GM18861 (cell line): ENCODE data around the gene FETUB.
"Not testable (repeated sequence)": the region's sequence is repeated elsewhere in the genome, so short reads cannot be mapped to it uniquely, and the experiment has no call there.

Source experiments
- ATAC-seq: cut with Tn5 transposase; IDR thresholded peaks from one replicate; pipeline ENCODE4 v1.9.1; 2021; ENCODE audit not compliant: unreplicated experiment

Gene FETUB

DNA sequence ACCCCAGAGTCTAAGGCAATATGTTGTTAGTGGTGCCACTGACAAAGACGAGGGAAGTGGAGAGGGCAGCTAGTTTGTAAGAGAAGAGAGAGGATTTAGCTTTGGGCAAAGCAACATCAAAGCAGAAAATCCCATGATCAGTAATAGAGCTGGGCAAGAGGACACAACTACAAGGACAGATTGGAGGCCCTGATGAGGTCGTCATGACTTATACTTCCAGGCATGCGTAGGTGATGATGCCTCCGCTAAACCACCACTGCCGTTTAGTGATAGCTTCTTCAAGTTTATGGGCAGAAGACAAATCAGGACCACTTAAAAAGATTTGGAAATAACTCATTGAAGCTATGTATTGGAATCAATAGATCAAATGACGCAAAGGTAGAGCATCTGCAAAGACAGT lies 28.2 kb downstream of the FETUB start:
- no peak for ATAC-seq

DNA sequence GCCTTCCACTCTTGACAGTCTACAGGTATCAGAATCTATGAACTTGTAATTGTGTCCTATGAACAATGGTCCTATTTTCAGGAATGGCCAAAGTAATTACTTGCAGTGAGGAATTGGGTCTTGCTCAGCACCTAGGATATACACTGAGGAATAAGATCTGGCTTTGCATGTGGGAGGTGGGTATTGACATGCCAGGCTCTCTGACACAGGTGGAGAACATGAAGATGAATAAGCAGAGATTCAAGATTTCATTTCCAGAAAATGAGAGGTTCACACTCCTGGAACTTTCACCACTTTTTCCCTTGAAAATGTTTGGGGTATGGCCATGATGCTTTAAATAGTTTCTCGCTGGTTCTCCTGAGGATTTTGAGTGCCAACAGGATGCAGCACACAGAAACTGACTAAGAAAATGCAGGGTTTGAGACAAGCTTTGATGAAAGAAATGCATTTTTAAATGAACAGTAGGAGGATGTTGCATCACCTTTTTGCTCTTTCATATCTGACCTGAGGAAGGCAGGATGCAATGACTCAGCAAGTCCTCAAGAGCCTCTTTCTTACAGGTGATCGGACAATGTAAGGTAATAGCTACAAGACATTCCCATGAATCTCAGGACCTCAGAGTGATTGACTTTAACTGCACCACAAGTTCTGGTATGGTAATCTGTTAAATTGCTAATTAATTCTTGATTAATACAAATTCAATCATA lies 29.3 kb downstream of the FETUB start:
- no peak for ATAC-seq

DNA sequence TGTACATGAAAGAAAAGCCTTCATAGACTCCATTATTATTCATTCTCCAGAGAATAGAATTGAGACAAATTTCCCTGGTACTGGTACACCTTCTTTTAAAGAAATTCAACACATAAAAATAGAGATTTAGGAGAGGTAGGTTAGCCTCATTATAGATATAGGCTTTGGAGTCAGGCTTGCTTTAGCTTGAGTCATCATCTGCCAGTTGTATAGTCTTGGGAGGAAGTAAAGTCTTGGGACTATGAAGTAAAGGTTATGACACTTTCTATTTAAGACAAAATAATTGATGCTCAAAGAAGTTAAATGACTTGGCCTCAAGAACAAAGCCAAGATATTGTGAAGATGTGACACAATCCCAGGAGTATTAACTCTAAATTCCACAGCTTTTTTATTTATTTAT lies 30.0 kb downstream of the FETUB start:
- ATAC-seq = no peak

DNA sequence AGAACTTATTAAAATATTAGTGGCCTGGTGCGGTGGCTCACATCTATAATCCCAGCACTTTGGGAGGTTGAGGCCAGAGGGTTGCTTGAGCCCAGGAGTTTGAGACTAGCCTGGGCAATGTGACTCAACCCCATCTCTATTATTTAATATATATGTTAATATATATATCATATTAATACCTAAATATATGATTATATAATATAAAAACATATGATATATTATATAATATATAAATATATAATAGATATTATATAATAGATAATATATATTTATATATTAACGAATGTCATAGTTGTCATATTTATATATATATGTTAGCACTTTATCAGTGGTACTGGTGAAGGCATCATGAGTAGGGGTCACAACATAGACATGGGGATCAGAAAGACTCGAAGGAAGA lies 30.9 kb downstream of the FETUB start:
- ATAC-seq = no peak

DNA sequence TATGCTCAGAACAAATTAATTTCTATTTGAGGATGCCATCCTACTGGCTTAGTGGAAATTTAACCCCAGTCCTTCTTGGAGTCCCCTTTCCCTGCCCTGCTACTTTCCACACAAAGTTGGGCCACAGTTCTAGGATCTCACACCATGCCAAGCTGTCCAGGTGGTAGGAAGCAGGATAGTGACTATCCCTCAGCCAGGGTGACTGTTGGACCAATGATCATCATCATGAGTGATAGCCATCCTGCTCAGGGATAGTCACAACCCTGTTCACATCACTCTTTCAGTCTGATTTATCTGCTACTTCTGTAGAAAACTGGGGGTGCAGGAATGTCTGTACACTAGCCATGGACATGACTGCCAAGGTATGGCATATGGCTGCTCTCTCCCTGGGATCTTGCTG lies 38.4 kb downstream of the FETUB start:
- ATAC-seq = no peak

DNA sequence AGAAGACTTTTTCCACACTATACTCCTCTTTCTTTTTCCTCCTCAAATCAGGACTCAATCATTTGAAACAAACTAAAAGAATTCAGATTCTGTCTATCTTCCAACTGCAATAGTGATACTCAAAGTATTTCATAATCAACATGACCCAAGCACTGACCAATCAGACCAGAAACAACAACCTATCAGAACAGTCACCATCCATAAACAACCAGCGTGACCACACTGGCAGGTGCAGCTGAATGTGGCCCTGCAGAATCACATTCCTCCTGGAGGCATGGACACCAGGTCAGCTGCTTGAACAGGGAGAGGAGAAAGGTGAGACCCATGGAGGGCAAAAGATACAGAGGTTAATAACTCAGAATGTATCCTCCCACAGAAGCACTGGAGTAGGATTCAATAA lies 39.0 kb downstream of the FETUB start:
- ATAC-seq = no peak

DNA sequence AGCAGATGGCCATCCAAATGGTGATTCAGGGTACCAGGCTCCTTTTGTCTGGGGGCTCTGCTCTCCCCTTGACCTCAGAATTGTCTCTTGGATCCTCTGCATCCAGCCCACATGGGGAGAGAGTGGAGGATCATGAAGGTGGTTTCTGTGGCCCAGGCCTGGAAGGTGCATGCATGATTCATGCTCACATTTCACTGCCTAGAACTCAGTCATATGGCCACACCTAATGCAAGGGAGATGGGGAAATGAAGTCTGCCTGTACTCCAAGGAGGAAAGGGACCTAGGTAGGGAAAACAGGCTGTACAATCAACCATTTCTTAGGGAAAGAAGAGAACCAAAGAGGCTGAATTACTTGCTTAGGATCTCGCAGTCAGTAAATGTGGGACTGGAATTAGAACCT lies 40.7 kb downstream of the FETUB start:
- ATAC-seq = no peak

DNA sequence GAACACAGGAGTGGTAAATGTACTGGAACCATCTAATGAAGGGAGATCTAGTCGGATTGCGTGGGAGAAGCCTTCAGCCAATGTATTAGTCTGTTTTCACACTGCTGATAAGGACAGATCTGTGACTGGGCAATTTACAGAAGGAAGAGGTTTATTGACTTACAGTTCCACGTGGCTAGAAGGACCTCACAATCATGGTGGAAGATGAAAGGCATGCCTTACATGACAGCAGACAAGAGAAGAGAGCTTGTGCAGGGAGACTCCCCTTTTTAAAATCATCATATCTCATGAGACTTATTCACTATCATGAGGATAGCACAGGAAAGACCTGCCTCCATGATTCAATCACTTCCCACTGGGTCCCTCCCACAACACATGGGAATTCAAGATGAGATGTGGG lies 42.6 kb downstream of the FETUB start:
- ATAC-seq = no peak

DNA sequence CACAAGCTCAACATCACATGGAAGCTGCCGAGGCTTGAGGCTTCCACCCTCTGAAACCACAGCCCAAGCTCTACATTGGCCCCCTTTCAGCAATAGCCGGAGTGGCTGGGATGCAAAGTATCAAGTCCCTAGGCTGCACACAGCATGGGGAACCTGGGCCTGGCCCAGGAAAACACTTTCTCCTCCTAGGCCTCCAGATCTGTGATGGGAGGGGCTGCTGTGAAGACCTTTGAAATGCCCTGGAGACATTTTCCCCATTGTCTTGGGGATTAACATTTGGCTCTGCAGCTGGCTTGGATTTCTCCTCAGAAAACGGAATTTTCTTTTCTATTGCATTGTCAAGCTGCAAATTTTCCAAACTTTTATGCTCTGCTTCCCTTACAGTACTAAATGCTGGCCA lies 43.8 kb downstream of the FETUB start:
- no peak for ATAC-seq

DNA sequence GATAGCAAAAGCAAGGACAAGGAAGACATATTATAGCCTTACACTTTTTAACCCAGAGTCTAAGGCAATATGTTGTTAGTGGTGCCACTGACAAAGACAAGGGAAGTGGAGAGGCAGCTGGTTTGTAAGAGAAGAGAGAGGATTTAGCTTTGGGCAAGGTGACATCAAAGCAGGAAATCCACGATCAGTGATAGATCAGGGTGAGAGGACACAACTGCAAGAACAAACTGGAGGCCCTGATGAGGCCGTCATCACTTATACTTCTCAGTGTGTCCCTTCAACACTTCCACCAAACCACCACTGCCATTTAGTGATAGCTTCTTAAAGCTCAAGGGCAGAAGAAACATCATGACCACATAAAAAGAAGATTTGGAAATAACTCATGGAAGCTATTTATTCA lies 46.3 kb downstream of the FETUB start:
- not testable (repeated sequence) for ATAC-seq

DNA sequence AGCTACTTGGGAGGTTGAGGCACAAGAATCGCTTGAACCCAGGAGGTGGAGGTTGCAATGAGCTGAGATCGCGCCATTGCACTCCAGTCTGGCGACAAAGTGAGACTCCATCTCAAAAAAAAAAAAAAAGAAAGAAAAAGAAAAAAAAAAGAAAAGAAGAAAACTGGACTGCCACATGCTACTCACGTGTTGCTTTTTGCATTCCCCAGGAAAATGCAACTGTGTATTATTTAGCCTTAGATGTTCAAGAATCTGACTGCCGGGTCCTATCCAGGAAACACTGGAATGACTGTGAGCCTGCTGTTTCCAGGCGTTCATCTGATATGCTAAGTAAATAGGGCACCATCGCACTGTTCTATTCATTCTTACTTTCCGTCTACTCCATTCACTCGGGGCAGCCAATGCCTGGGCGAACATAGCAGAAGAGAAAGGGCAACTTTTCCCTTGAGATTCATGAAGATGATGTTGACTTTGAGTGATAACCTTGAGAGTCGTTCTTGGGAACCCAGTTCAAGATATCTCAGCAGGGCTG lies 47.0 kb downstream of the FETUB start:
- ATAC-seq = no peak

DNA sequence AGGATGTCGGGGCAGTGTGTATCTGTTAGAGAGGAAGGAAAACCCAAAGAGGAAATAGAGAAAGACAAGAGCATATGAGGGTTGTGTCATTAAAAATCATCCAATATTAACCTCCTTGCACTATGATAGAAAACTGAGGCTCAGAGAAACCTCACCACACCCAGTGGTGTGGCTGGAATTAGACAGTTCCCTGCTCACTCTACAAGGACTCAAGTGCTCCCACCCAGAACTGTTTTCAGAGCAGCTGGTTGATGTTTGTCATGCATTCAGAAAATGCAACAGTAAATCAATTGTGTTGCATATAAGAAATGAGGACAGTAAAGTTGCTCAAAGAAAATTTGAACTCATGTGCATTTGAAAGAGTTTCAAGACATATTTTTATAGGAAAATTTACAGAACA lies 50.1 kb downstream of the FETUB start:
- ATAC-seq = not testable (repeated sequence)

DNA sequence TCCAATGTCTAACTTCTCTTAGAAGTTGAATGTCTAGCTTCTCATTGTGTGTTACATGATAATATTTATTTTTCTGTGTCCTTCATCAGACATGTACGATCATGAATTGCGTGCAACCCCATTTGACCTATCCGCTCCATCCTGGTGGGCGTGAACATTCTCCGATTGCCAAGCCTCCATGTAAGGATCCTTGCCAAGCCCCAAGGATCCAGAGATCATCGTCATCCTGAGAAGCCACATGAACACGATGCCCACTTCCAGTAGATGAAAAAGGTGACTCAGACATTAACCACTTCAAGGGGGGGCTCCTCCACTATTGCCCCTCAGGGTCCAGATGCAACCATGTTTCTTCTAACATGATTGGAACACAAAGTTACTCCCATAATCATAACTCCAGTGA lies 51.5 kb downstream of the FETUB start:
- no peak for ATAC-seq

DNA sequence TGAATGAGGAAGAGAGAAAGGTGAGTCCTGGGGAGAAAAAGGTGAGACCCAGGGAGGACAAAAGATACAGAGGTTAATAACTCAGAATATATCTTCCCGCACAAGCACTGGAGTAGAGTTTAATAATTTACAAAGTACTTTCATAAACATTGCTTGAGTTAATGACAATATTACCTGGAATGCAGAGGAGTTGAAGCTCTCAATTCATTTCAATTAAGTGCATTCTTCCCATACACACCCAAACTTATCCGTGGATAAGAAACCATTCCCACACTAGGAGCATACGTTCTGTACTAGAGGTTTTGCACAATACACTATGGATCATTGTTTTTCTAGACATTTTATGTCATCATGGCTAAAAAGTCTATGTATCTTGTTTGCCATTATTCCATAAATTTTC lies 53.6 kb downstream of the FETUB start:
- ATAC-seq = no peak

DNA sequence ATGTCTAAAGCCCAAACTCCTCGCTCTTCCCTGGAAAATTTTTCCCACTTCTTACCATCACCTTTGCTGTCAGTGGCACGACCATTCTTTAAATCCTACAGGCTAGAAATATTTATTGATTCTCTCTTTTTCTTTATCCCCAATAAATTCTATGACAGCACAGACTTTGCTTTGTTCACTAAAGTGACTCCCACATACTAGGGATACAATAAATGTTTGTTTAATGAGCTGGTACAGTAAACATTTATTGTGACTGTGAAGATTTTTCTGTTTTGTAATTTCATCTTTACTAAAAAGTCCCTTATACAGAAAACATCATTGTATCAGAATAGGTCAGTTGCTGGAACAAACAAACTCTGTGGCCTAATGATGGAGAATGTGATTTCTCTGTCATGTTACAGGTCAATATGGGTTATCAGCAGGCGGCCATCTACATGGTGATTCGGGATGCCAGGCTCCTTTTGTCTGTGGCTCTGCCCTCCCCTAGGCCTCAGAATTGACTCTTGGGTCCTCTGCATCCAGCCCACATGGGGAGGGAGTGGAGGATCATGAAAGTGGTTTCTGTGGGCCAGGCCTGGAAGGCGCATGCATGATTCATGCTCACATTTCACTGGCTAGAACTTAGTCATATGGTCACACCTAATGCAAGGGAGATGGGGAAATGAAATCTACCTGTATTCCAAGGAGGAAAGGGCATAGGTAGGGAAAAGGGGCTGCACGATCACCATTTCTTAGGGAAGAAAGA lies 54.3 kb downstream of the FETUB start:
- no peak for ATAC-seq

DNA sequence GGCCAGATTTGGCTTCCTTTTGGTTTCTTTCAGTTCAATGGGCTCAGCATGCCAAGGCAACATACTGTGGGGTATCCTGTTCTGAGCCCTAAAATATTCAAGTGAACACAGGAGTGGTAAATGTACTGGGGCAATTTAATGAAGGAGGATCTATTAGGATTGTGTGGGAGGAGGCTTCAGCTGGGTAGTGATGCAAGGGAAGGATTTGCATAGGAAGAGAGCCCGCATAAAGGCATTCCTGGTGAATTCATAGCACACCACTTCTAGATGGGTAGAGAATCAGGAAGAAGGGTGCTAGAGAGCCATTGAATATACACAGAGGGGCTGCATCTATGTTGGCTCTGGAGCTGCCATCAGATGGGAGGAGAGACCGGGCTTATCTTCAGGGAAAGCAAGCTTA lies 56.3 kb downstream of the FETUB start:
- ATAC-seq = no peak

DNA sequence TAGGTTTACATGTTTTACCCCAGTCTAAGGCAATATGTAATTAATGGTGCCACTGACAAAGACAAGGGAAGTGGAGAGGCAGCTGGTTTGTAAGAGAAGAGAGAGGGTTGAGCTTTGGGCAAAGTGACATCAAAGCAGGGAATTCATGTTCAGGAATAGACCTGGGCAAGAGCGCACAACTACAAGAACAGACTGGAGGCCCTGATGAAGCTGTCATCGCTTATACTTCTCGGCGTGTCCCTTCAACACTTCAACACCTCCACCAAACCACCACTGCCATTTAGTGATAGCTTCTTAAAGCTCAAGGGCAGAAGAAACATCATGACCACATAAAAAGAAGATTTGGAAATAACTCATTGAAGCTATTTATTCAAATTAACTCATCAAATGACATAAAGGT lies 57.3 kb downstream of the FETUB start:
- ATAC-seq = no peak

DNA sequence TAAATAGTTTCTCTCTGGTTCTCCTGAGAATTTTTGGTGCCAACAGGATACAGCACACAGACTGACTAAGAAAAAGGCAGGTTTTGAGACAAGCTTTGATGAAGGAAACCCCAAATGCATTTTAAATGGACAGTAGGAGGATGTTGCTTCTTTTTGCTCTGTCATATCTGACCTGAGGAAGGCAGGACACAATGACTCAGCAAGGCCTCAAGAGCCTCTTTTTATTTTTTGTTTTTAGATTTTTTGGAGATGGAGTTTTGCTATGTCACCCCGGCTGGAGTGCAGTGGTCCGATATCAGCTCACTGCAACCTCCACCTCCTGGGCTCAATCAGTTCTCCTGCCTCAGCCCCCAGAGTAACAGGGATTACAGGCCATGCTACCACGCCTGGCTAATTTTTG lies 60.1 kb downstream of the FETUB start:
- ATAC-seq = peak; percentile 52

DNA sequence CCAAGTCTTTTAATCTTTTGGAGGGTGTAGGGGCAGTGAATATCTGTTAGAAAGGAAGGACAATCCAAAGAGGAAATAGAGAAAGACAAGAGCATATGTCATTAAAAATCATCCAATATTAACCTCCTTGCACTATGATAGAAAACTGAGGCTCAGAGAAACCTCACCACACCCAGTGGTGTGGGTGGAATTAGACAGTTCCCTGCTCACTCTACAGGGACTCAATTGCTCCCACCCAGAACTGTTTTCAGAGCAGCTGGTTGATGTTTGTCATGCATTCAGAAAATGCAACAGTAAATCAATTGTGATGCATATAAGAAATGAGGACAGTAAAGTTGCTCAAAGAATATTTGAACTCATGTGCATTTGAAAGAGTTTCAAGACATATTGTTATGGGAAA lies 62.3 kb downstream of the FETUB start:
- ATAC-seq = not testable (repeated sequence)
